HEK293 (cell line): Measurements from ENCODE around the gene EHD1.

Source experiments
- CTCF ChIA-PET: fragments of 350-600 bp; formaldehyde crosslinking; extraction: SDS; loops from one replicate; lab custom pipeline; 2021; ENCODE audit warnings: antibody characterized with exemption; lab: Yijun Ruan, JAX
- POLR2A ChIA-PET: fragments of 300-600 bp; formaldehyde crosslinking; extraction: SDS; loops from one replicate; lab custom pipeline; 2020; ENCODE audit warnings: antibody characterized with exemption, inconsistent platforms; lab: Yijun Ruan, JAX
- H3K27ac ChIP-seq: fragments of 200-500 bp; sonication (Bioruptor generic); 2 replicates; pipeline ENCODE4 v1.5.1; 2014; ENCODE audit warnings: low read depth, low read length, control low read depth, inconsistent platforms; ENCODE audit errors: extremely low read depth
- H3K36me3 ChIP-seq, 2 experiments: fragments of 200-500 bp in 1 of 2; sonication (Bioruptor generic) in 1 of 2; 1 replicate in 1 of 2; 2 replicates in 1 of 2; pipeline ENCODE4 v1.5.1; 2014 to 2017; ENCODE audit warnings: inconsistent platforms in 2 of 2, low read length in 2 of 2; ENCODE audit not compliant: control insufficient read depth in 2 of 2, insufficient read depth in 1 of 2
- H3K4me1 ChIP-seq: fragments of 200-500 bp; sonication (Bioruptor generic); 2 replicates; pipeline ENCODE4 v1.5.1; 2014; ENCODE audit warnings: mild to moderate bottlenecking, low read length, inconsistent platforms; ENCODE audit not compliant: control insufficient read depth, insufficient read depth
- H3K4me3 ChIP-seq: 2 replicates; pipeline ENCODE4 v1.5.1; 2011; ENCODE audit warnings: low read depth, mild to moderate bottlenecking, control low read depth, low read length, moderate library complexity
- H3K9me3 ChIP-seq: fragments of 200-500 bp; sonication (Bioruptor generic); 2 replicates; pipeline ENCODE4 v1.5.1; 2014; ENCODE audit warnings: low read depth, low read length, inconsistent platforms; ENCODE audit not compliant: control insufficient read depth, insufficient read depth
- EGR2 ChIP-seq: fragments of 450-650 bp; formaldehyde crosslinking; IDR thresholded peaks from 2 replicates; pipeline ENCODE4 v1.5.1; 2016; ENCODE audit warnings: low read depth, missing biosample characterization, missing genetic modification characterization
- HOXA7 ChIP-seq: sonication (generic); formaldehyde crosslinking; IDR thresholded peaks from 2 replicates; pipeline ENCODE4 v1.8.1; 2022; ENCODE audit warnings: missing genetic modification reagents, borderline replicate concordance
- IKZF3 ChIP-seq: fragments of 450-650 bp; IDR thresholded peaks from 2 replicates; pipeline ENCODE4 v1.5.0; 2018; ENCODE audit warnings: missing biosample characterization, mild to moderate bottlenecking, missing genetic modification characterization, moderate library complexity
- MYNN ChIP-seq: fragments of 450-650 bp; formaldehyde crosslinking; IDR thresholded peaks from 2 replicates; pipeline ENCODE4 v1.5.1; 2016; ENCODE audit warnings: missing biosample characterization, missing genetic modification characterization, borderline replicate concordance
- SCRT1 ChIP-seq: fragments of 450-650 bp; formaldehyde crosslinking; IDR thresholded peaks from 2 replicates; pipeline ENCODE4 v1.5.1; 2016; ENCODE audit warnings: missing biosample characterization, missing genetic modification characterization, borderline replicate concordance
- SETDB1 ChIP-seq: IDR thresholded peaks from one replicate; pipeline ENCODE4 v1.6.1; 2017; ENCODE audit warnings: mild to moderate bottlenecking, low read length, moderate library complexity, mixed read lengths; ENCODE audit not compliant: insufficient read length
- SP2 ChIP-seq: fragments of 450-650 bp; formaldehyde crosslinking; IDR thresholded peaks from 2 replicates; pipeline ENCODE4 v1.5.1; 2016; ENCODE audit warnings: missing biosample characterization, missing genetic modification characterization
- YY2 ChIP-seq: fragments of 450-650 bp; formaldehyde crosslinking; IDR thresholded peaks from 2 replicates; pipeline ENCODE4 v1.5.1; 2016; ENCODE audit warnings: missing biosample characterization, missing genetic modification characterization
- ZFP3 ChIP-seq: fragments of 450-650 bp; formaldehyde crosslinking; IDR thresholded peaks from 2 replicates; pipeline ENCODE4 v1.5.1; 2016; ENCODE audit warnings: low read depth, missing biosample characterization, missing genetic modification characterization
- ZIC2 ChIP-seq: fragments of 450-650 bp; formaldehyde crosslinking; IDR thresholded peaks from 2 replicates; pipeline ENCODE4 v1.5.1; 2016; ENCODE audit warnings: missing biosample characterization, missing genetic modification characterization
- ZNF155 ChIP-seq: fragments of 450-650 bp; formaldehyde crosslinking; IDR thresholded peaks from 2 replicates; pipeline ENCODE4 v1.5.1; 2016; ENCODE audit warnings: missing biosample characterization, missing genetic modification characterization
- ZNF26 ChIP-seq: fragments of 450-650 bp; formaldehyde crosslinking; IDR thresholded peaks from 2 replicates; pipeline ENCODE4 v1.5.1; 2016; ENCODE audit warnings: missing biosample characterization, missing genetic modification characterization
- ZNF473 ChIP-seq: fragments of 450-650 bp; formaldehyde crosslinking; IDR thresholded peaks from 2 replicates; pipeline ENCODE4 v1.5.1; 2017; ENCODE audit warnings: missing biosample characterization, missing genetic modification characterization
- ZNF510 ChIP-seq: fragments of 450-650 bp; formaldehyde crosslinking; IDR thresholded peaks from 2 replicates; pipeline ENCODE4 v1.5.1; 2018; ENCODE audit warnings: mild to moderate bottlenecking, missing genetic modification characterization, missing biosample characterization; ENCODE audit not compliant: insufficient replicate concordance
- ZNF521 ChIP-seq: fragments of 450-650 bp; formaldehyde crosslinking; IDR thresholded peaks from 2 replicates; pipeline ENCODE4 v1.5.1; 2017; ENCODE audit warnings: missing biosample characterization, mild to moderate bottlenecking, missing genetic modification characterization
- ZNF571 ChIP-seq: fragments of 450-650 bp; formaldehyde crosslinking; IDR thresholded peaks from 2 replicates; pipeline ENCODE4 v1.5.0; 2017; ENCODE audit warnings: missing biosample characterization, missing genetic modification characterization
- ZNF624 ChIP-seq: fragments of 450-650 bp; formaldehyde crosslinking; IDR thresholded peaks from 2 replicates; pipeline ENCODE4 v1.5.1; 2017; ENCODE audit warnings: missing biosample characterization, missing genetic modification characterization
- ZNF654 ChIP-seq: fragments of 450-650 bp; formaldehyde crosslinking; IDR thresholded peaks from 2 replicates; pipeline ENCODE4 v1.5.1; 2016; ENCODE audit warnings: low read depth, missing biosample characterization, missing genetic modification characterization
- ZNF670 ChIP-seq: fragments of 450-650 bp; formaldehyde crosslinking; IDR thresholded peaks from 2 replicates; pipeline ENCODE4 v1.5.1; 2016; ENCODE audit warnings: missing biosample characterization, missing genetic modification characterization, low read depth
- ZNF776 ChIP-seq: fragments of 450-650 bp; formaldehyde crosslinking; IDR thresholded peaks from 2 replicates; pipeline ENCODE4 v1.5.0; 2017; ENCODE audit warnings: missing biosample characterization, missing genetic modification characterization, borderline replicate concordance
- TF ChIP-seq, protein P1 (sequence below): fragments of 450-650 bp; formaldehyde crosslinking; IDR thresholded peaks from 2 replicates; pipeline ENCODE4 v1.5.1; 2016; ENCODE audit warnings: missing biosample characterization, missing genetic modification characterization
- TF ChIP-seq, protein P2 (sequence below): fragments of 450-650 bp; formaldehyde crosslinking; IDR thresholded peaks from 2 replicates; pipeline ENCODE4 v1.5.1; 2016; ENCODE audit warnings: missing biosample characterization, missing genetic modification characterization
- TF ChIP-seq, protein P3 (sequence below): fragments of 450-650 bp; formaldehyde crosslinking; IDR thresholded peaks from 2 replicates; pipeline ENCODE4 v1.5.1; 2016; ENCODE audit warnings: missing biosample characterization, missing genetic modification characterization

Gene EHD1

GRCh38 chr11:64920124-64920523, 41.7 kb upstream of the EHD1 start:
- H3K27ac ChIP-seq = no peak overlapping the region
- CTCF ChIA-PET = no interaction called here
- TF ChIP-seq MYNN (tag by site-specific recombination) (no peak), ZNF510 (no peak), ZNF776 (tag by site-specific recombination) (no peak), YY2 (tag by site-specific recombination) (no peak), ZNF670 (tag by site-specific recombination) (no peak), ZNF654 (tag by site-specific recombination) (no peak), ZNF26 (tag by site-specific recombination) (no peak), EGR2 (tag by site-specific recombination) (no peak), HOXA7 (CRISPR knock-in tag) (no peak), ZNF155 (no peak), SCRT1 (tag by site-specific recombination) (no peak), ZNF473 (no peak)
- TF ChIP-seq, protein P1, sequence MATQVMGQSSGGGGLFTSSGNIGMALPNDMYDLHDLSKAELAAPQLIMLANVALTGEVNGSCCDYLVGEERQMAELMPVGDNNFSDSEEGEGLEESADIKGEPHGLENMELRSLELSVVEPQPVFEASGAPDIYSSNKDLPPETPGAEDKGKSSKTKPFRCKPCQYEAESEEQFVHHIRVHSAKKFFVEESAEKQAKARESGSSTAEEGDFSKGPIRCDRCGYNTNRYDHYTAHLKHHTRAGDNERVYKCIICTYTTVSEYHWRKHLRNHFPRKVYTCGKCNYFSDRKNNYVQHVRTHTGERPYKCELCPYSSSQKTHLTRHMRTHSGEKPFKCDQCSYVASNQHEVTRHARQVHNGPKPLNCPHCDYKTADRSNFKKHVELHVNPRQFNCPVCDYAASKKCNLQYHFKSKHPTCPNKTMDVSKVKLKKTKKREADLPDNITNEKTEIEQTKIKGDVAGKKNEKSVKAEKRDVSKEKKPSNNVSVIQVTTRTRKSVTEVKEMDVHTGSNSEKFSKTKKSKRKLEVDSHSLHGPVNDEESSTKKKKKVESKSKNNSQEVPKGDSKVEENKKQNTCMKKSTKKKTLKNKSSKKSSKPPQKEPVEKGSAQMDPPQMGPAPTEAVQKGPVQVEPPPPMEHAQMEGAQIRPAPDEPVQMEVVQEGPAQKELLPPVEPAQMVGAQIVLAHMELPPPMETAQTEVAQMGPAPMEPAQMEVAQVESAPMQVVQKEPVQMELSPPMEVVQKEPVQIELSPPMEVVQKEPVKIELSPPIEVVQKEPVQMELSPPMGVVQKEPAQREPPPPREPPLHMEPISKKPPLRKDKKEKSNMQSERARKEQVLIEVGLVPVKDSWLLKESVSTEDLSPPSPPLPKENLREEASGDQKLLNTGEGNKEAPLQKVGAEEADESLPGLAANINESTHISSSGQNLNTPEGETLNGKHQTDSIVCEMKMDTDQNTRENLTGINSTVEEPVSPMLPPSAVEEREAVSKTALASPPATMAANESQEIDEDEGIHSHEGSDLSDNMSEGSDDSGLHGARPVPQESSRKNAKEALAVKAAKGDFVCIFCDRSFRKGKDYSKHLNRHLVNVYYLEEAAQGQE (tag by site-specific recombination) = no peak
- TF ChIP-seq, protein P2, sequence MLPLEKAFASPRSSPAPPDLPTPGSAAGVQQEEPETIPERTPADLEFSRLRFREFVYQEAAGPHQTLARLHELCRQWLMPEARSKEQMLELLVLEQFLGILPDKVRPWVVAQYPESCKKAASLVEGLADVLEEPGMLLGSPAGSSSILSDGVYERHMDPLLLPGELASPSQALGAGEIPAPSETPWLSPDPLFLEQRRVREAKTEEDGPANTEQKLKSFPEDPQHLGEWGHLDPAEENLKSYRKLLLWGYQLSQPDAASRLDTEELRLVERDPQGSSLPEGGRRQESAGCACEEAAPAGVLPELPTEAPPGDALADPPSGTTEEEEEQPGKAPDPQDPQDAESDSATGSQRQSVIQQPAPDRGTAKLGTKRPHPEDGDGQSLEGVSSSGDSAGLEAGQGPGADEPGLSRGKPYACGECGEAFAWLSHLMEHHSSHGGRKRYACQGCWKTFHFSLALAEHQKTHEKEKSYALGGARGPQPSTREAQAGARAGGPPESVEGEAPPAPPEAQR (tag by site-specific recombination) = no peak
- POLR2A ChIA-PET = interaction anchor here (1.0 to 1.2 kb wide), 2 partner anchors 94 to 191 kb away, joined by 4 to 5 read pairs; partner anchors contain the start of genes ARL2 and TM7SF2
- H3K4me3 ChIP-seq = no peak overlapping the region
- H3K36me3 ChIP-seq = no peaks in the 10 kb centered on the region
- H3K9me3 ChIP-seq = no peaks in the 10 kb centered on the region
- H3K4me1 ChIP-seq = no peaks in the 10 kb centered on the region

- no peaks in the 10 kb centered on the region for H3K4me1 ChIP-seq
- TF ChIP-seq ZNF624 (tag by site-specific recombination) (no peak), ZNF26 (tag by site-specific recombination) (no peak), ZIC2 (tag by site-specific recombination) (no peak), ZNF521 (no peak), ZFP3 (tag by site-specific recombination) (no peak), ZNF571 (tag by site-specific recombination) (no peak), SETDB1 (no peak), IKZF3 (tag by site-specific recombination) (no peak), SP2 (tag by site-specific recombination) (no peak)
- TF ChIP-seq, protein P1 (tag by site-specific recombination) = no peak
- TF ChIP-seq, protein P3, sequence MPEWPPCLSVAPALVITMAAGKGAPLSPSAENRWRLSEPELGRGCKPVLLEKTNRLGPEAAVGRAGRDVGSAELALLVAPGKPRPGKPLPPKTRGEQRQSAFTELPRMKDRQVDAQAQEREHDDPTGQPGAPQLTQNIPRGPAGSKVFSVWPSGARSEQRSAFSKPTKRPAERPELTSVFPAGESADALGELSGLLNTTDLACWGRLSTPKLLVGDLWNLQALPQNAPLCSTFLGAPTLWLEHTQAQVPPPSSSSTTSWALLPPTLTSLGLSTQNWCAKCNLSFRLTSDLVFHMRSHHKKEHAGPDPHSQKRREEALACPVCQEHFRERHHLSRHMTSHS (tag by site-specific recombination) = no peak
These were observed 41.2 kb upstream of the EHD1 start for GRCh38 chr11:64919627-64920026.

More at GRCh38 chr11:64919627-64920026, 41.2 kb upstream of the EHD1 start:
- POLR2A ChIA-PET = interaction anchor here (0.6 to 1.2 kb wide), 3 partner anchors 8 to 192 kb away, joined by 3 to 4 read pairs (median 3); partner anchors contain the start of gene TM7SF2
- Histone ChIP-seq H3K27ac (no peak overlapping the region), H3K36me3 (no peaks in the 10 kb centered on the region), H3K9me3 (no peaks in the 10 kb centered on the region), H3K4me3 (no peak overlapping the region)
- CTCF ChIA-PET = no interaction called here
